ENCODE data around the gene PTH2R.
"Not testable (repeated sequence)": the region's sequence is repeated elsewhere in the genome, so short reads cannot be mapped to it uniquely, and the experiment has no call there.

The PTH2R gene

DNA sequence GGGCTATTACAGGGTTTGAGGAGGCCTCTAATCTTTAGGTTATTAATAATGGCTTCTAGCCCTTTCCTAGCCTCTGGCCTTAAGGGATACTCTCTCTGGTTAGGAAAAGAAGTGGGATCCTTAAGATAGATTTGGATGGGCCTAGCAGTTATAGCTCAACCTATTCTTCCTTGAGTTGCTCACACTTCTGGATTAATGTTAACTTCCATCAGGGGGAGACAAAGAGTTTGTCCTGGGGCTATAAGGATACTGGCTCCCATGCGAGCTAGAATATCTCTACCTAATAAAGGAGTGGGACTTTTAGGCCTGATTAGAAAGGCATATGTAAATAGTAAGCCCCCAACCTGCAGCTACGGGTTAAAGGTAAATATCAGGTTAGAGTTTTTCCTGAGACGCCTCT is 14.3 kb upstream of the PTH2R start:
- no peak for DNase-seq

- not testable (repeated sequence) for DNase-seq
Measured at GRCh38 chr2:208396796-208397195, 9.8 kb upstream of the PTH2R start.

GRCh38 chr2:208399201-208399600 is 7.4 kb upstream of the PTH2R start:
- no peak for DNase-seq

DNA sequence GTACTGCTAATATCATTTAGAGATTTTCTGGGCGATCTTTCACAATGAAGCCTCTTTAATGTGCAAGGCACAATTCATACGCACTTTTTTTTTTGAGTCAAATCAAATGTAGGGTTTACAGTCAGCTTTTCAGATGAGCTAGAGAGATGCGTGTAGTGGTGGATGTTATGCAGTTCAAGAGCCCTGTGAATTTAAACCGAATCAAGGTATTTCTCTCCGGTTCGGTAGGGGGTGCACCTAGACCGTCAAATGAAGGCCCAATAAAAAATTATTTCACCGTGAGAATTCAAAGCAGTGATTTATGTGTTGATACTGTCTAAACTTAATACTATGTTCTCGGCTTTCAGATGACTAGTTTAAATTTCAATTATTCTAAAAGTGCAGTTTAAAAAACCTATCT is 1.1 kb downstream of the PTH2R start:
- no peak for DNase-seq

DNA sequence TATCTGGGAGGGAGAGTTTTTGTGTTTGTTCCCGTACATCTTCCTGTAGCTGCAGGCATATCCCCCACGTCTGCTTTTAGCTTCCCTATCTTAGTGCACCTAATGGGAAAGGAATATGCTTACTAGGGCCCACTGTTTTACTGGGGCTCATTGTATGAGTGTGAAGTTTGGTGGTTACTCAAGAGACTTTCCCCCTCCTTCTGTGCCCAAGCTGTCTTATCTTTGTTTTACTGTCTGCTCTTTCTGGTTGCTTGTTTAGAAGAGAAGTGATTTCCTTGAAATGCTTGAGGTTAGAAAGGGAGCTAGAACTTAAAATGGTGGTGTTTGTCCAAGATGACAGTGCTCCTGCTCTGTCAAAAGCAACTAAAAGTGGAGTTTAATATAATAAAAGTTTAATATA is 7.3 kb downstream of the PTH2R start:
- DNase-seq: no peak

- DNase-seq: no peak
Measured at GRCh38 chr2:208415255-208415654, 8.7 kb downstream of the PTH2R start.

DNA sequence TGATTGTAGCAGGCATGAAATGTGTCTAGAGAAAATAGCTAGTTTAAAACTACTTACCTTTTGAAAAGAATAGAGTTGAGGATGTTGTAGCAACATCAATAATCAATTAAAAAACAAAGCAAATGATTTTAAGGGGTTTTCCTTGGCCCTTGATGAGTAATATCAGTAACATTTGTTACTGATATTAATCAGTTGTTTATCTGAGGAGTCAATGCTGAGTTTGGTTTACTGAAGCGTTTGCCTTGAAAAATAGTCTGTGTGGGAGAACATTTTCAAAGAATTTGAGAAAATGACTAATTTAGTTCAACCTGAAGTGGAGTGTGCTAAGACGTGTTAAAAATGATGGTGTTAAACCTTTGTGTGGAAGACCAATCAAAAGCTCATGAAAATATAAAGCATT is 9.3 kb downstream of the PTH2R start:
- no peak for DNase-seq

GRCh38 chr2:208426412-208427045 is 19.9 kb downstream of the PTH2R start:
- DNase-seq: no peak

- no peak for DNase-seq
Measured at GRCh38 chr2:208437755-208438154, 31.2 kb downstream of the PTH2R start.

GRCh38 chr2:208440716-208441115 is 34.1 kb downstream of the PTH2R start:
- DNase-seq: no peak

DNA sequence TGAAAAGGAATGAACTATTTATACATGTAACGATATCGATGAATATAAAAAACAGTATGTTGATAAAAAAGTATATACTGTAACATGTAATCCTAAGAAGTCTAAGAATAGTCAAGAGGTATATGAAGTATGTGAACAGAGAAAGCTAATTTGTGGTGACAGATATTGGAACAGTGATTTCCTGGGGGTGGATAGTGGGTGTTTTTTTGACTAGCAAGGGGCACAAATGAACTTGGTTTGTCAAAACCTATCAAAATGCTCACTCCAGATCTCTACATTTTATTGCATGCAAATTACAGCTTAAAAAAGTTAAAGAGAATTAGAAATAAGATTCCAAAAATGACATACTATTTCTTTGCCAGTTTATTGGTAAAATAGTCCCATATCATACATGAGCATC is 35.4 kb downstream of the PTH2R start:
- DNase-seq: no peak

- not testable (repeated sequence) for DNase-seq
Measured at GRCh38 chr2:208447447-208447846, 40.9 kb downstream of the PTH2R start.

- DNase-seq: no peak
Measured at GRCh38 chr2:208451061-208451460, 44.5 kb downstream of the PTH2R start.

- no peak for DNase-seq
Measured at GRCh38 chr2:208454861-208455260, 48.3 kb downstream of the PTH2R start.

DNA sequence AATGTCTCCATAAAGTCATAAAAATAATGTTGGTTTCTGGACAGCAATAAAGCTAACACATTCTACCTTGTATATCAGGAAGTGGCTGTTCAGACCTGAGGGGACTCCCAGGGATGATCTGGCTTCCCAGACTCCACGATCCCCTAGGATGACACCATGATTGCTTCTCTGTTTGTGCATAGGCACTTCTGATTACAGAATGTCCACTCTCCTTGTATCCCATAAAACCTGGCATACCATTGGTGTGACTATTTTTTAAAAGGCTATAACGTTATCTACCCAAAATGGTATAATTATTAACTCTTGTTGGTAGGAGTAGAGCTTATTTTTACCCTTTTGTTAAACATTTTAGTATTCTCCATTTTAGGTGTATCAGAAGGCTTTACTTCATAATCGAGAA is 57.1 kb downstream of the PTH2R start:
- DNase-seq: no peak

GRCh38 chr2:208464205-208464604 is 57.6 kb downstream of the PTH2R start:
- DNase-seq: no peak

DNA sequence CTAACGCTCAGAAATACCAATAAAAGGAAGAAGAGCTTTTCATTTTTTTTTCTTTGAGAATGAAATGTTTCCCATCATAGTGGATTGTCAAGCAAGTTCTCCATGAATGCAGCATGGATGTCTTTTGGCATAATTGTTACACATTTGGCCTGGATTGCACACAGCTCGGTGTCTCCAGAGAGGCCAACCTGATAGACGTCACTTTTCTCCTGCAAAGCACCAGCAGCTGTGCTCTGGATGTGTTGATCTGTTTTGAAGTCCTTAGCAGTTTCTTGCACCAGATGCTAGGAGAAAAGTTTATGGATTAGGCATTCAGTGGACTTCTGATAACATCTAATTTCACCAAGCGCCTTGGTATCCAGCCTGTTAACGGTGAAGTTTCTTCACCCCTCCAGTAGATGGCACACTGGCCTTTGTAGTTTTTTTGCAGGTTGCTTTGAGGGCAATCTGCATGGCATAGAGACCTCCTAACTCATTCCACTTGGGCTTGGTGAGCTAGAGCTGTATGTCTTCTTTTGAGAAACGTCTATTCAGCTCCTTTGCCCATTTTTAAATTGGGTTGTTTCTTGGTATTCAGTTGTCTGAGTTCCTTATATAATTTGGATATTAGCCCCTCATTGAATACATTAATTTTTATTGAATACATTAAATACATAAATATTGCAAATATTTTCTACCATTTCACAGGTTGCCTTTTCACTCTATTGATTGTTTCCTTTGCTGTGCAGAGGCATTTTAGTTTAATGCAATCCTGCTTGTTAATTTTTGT is 59.7 kb downstream of the PTH2R start:
- no peak for DNase-seq

DNA sequence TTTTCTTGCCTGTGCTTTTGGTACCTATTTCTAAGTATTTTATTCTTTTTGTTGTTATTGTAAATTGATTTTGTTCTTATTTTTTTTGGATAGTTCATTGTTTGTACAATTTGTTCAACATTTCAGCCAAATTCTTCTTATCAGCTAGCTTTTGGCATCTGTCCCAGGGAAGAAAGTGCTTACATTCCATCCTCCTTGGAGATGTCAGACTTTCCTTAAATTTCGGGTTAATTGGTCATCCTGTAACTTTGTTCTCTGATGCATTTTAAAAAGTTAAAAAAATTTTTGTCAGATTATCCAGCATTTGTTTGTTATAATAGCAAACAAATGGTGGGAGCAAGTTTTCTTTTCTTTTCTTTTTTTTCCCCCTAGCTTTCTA is 60.3 kb downstream of the PTH2R start:
- no peak for DNase-seq

- no peak for DNase-seq
Measured at GRCh38 chr2:208467564-208467963, 61.0 kb downstream of the PTH2R start.

DNA sequence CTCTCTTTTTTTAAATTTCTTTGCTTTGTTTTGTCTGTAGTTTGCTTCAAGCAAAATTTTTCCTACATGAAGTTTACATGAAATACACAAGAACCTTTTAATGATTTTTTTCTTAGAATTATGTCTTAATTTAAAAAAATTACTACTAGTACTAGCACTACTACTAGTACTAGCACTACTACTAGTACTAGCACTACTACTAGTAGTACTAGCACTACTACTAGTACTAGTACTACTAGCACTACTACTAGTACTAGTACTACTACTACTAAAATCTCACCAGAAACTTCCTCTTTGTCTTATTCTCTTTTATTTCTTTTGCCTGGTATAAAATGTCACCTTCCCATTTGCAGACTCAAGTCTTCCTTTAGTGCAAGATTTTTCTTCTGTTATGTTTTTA is 71.1 kb downstream of the PTH2R start:
- no peak for DNase-seq

DNA sequence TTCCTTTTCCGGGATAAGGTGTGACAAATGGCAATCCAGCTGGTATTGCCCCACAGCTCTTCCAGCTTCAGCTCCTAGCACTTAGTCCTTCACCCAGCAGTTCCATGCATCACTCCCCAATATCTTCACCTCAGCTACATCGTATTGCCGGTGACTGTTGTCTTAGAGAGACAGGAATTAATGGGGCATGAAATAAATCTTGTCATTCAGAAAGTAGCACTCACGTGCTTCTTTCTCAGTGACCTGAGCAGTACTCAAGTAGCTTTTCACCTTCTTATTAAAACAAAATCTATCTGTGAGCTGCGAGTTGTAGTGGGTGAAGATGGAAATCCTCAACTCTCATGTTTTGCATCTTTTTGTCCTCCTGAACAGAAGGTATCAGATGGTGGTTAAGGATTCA is 72.8 kb downstream of the PTH2R start:
- no peak for DNase-seq

GRCh38 chr2:208481945-208482344 is 75.4 kb downstream of the PTH2R start:
- not testable (repeated sequence) for DNase-seq

DNA sequence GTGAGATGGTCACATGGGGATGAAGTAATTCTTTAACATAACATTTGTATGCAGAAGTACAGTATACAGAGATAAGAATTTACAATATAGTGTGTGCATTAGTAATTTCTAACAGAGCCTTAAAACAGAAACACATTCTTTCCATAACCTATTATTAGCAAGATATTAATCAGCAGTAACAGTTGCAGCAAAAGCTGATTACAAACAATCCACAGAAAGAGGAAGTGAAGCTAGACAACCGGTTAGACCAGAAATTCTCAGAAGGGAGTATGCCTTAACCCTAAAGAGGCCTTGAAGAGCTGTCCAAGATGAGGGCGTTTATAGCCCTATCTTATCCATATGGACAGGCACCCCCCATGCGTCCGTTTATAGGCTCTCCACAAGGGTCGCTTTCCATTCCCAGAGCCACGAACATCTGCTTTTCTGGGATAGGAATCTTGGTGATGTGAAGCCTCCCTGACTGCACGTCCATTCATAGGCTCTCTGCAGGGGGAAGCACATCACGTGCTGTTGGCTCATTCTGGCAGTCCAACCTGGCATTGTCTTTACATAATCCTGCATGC is 75.9 kb downstream of the PTH2R start:
- DNase-seq: not testable (repeated sequence)

DNA sequence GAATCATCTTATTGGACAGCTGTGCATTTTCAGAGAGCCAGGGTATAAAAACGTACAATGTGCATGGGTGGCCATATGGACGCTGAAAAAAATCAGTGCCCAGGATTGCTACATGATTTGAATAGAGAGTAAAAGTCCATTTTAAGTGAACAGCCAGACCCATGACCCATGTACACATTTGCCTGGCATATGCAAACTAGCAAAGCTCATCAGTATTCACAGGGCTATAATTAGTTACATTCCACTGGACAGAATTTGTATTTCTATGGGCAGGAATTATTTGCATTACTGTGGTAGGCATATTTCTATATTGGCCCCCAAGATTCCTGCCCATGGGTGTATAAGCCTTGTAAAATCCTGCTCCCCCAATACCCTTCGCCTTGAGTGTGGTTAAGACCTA is 78.8 kb downstream of the PTH2R start:
- DNase-seq: no peak
